HepG2 (cell line): ENCODE measurements around the gene ZDHHC15. TPM values are rescaled to one million over a fixed set of nuclear protein-coding genes. Genes with fewer than 3 reads are reported as not detected.

Source experiments
- ATAC-seq: fragments of 200-7000 bp; cut with Tn5 transposase; 3 replicates; pipeline ENCODE4 v1.9.1; 2020; ENCODE audit warnings: mild to moderate bottlenecking, moderate library complexity
- BruUV-seq: library from RNA; stranded (reverse); fragments of 400-500 nt; replicated peaks from 2 replicates; lab custom pipeline; 2021; lab: Mats Ljungman, UMichigan
- CTCF ChIA-PET: fragments of 300-600 bp; formaldehyde crosslinking; extraction: SDS; loops from one replicate; lab custom pipeline; 2021; ENCODE audit warnings: low total read pairs, inconsistent platforms, low intra/inter-chr PET ratio; lab: Yijun Ruan, JAX
- POLR2A ChIA-PET: fragments of 350-600 bp; sonication (Branson Sonifier 250); formaldehyde crosslinking; loops from one replicate; lab custom pipeline; 2020; ENCODE audit warnings: antibody characterized with exemption, inconsistent platforms; lab: Yijun Ruan, JAX
- DNase-seq: peaks from one replicate; pipeline ENCODE4 v3.0.0-alpha.2; 2015; ENCODE audit warnings: low spot score
- FAIRE-seq: peaks from 3 replicates; lab custom pipeline; 2011; peaks lifted over from hg19 to GRCh38; lab: Jason Lieb, UNC
- H2AFZ ChIP-seq: one replicate; pipeline ENCODE4 v1.6.1; 2011; ENCODE audit warnings: low read length, inconsistent platforms
- H3K27ac ChIP-seq: fragments of 300-600 bp; 3 replicates; pipeline ENCODE4 v1.8.0; 2011; ENCODE audit warnings: mixed run types, mild to moderate bottlenecking, mixed read lengths, low read length, inconsistent platforms; ENCODE audit not compliant: insufficient read depth; ENCODE audit errors: extremely low read length
- H3K27me3 ChIP-seq, 2 experiments: fragments of 200-600 bp in 1 of 2; 2 replicates in 1 of 2; 3 replicates in 1 of 2; pipeline versions ENCODE4 v1.6.0 to v1.8.0; 2011; ENCODE audit warnings: low read length in 2 of 2, mild to moderate bottlenecking in 2 of 2, moderate library complexity in 2 of 2, inconsistent platforms in 1 of 2; ENCODE audit not compliant: insufficient read depth in 2 of 2, control insufficient read depth in 1 of 2
- H3K36me3 ChIP-seq, 2 experiments: fragments of 200-600 bp in 1 of 2; replicated peaks in 1 of 2; 2 replicates in 1 of 2; 3 replicates in 1 of 2; pipeline versions ENCODE4 v1.5.1 to v1.8.0; 2011; ENCODE audit warnings: low read length in 2 of 2, inconsistent platforms in 1 of 2; ENCODE audit not compliant: insufficient read depth in 2 of 2, control insufficient read depth in 1 of 2
- H3K4me1 ChIP-seq: 2 replicates; pipeline ENCODE4 v1.5.1; 2012; ENCODE audit warnings: low read length, inconsistent platforms; ENCODE audit not compliant: insufficient read depth
- H3K4me2 ChIP-seq: 2 replicates; pipeline ENCODE4 v1.6.0; 2011; ENCODE audit warnings: low read depth, low read length, inconsistent platforms
- H3K4me3 ChIP-seq, 3 experiments: fragments of 200-600 bp in 1 of 3; sonication (generic), shearing (Covaris generic) in 1 of 3; replicated peaks in 1 of 3; 2 replicates each; pipeline ENCODE4 v1.5.1; 2011 to 2016; ENCODE audit warnings: low read length in 3 of 3, inconsistent platforms in 2 of 3, low read depth in 2 of 3, mild to moderate bottlenecking in 2 of 3, control low read depth in 1 of 3, mixed read lengths in 1 of 3; ENCODE audit not compliant: insufficient read depth in 1 of 3
- H3K79me2 ChIP-seq: one replicate; pipeline ENCODE4 v1.6.1; 2011; ENCODE audit warnings: low read length, inconsistent platforms; ENCODE audit not compliant: insufficient read depth
- H3K9ac ChIP-seq: 2 replicates; pipeline ENCODE4 v1.6.0; 2011; ENCODE audit warnings: mild to moderate bottlenecking, low read depth, low read length, inconsistent platforms; ENCODE audit not compliant: insufficient read depth
- H3K9me3 ChIP-seq: 2 replicates; pipeline ENCODE4 v1.5.1; 2012; ENCODE audit warnings: mild to moderate bottlenecking, low read length
- H4K20me1 ChIP-seq: 2 replicates; pipeline ENCODE4 v1.6.0; 2011; ENCODE audit warnings: inconsistent platforms, mild to moderate bottlenecking, low read length, moderate library complexity; ENCODE audit not compliant: insufficient read depth
- NFATC3 ChIP-seq: sonication (generic); formaldehyde crosslinking; IDR thresholded peaks from 2 replicates; pipeline ENCODE4 v1.5.1; 2020; ENCODE audit warnings: mild to moderate bottlenecking, missing genetic modification reagents
- ZNF101 ChIP-seq: sonication (generic); formaldehyde crosslinking; IDR thresholded peaks from 2 replicates; pipeline ENCODE4 v1.4.0; 2020; ENCODE audit warnings: mild to moderate bottlenecking, low read depth, missing genetic modification reagents, borderline replicate concordance
- ZNF503 ChIP-seq: sonication (generic); formaldehyde crosslinking; IDR thresholded peaks from 2 replicates; pipeline ENCODE4 v1.4.0; 2020; ENCODE audit warnings: missing genetic modification reagents
- WGBS: methylation state at CpG from one replicate; pipeline ENCODE4 v1.1.6; 2017; ENCODE audit warnings: low lambda C conversion rate; 5-methylcytosine and 5-hydroxymethylcytosine counted together
- in situ Hi-C: cut with HindIII; loops from 2 replicates; pipeline ENCODE4 v1.10.0; 2017; ENCODE audit warnings: low pct_unique_long_range_greater_than_20kb; ENCODE audit not compliant: extremely low pct_ligation_motif_present
- intact Hi-C: fragments of 100-400 bp; cut with micrococcal nuclease; formaldehyde crosslinking; loops from one replicate; pipeline ENCODE4 v1.10.0; 2022; ENCODE audit not compliant: unreplicated experiment
- polyA plus RNA-seq, 8 experiments: library from polyadenylated mRNA; depleted of rRNA in 3 of 8; stranded (reverse) in 7 of 8; unstranded in 1 of 8; fragments of >200 nt; fragmentation: Illumina TruSeq in 4 of 8; extraction: Trizol in 4 of 8; gene quantifications; 2 replicates each; pipeline versions ENCODE4 v1.2.1 to v1.2.3, GENCODE V29; 2011 to 2016; ENCODE audit warnings: low read depth in 4 of 8, missing spikeins in 1 of 8, mixed read lengths in 1 of 8; ENCODE audit not compliant: insufficient read depth in 1 of 8
- total RNA-seq, 5 experiments: library from RNA; depleted of rRNA; stranded (reverse); fragments of >200 nt; fragmentation: Illumina TruSeq; extraction: Trizol; gene quantifications; 2 replicates each; pipeline ENCODE4 v1.2.3, GENCODE V29; 2016; ENCODE audit warnings: low read depth in 1 of 5
- TF ChIP-seq, protein P1 (sequence below): sonication (generic); formaldehyde crosslinking; IDR thresholded peaks from 2 replicates; pipeline ENCODE4 v1.8.1; 2023; ENCODE audit warnings: missing genetic modification reagents, inconsistent platforms, borderline replicate concordance

ZDHHC15 gene
- total and polyA plus RNA-seq, 2 of the 13 experiments (the other 11 are each of a cell fraction or from before 2014, with no cell fraction given), result 0.20 TPM; not detected in 1

DNA sequence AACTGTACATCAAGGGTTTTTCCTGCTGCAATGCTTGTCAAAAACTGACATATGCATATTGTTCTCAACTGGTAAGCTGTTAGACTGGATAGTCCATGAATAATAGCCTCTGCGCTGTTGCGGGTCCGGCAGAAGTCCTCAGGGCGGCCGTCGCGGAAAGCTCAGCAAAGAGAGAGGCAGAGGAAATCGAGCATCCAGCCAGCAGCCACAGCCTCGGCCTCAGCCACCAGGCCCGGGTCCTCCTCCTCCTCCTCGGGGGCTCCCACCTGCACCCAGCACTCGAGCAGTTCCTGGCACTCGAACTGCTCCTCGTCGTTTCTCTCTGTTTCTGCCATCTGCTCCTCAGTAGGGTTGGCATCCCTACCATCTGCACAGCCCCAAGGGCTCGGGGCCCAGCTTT, 195.2 kb downstream of the ZDHHC15 start:
- no peaks in the 10 kb centered on the region for H4K20me1 ChIP-seq
- no peaks in the 10 kb centered on the region for H3K4me1 ChIP-seq
- H3K9ac ChIP-seq, result no peak overlapping the region
- DNase-seq, result no peak
- WGBS, result 99% methylated on average over 11 of the region's 16 CpGs
- no peak for ATAC-seq
- FAIRE-seq, result no peak
- no peak overlapping the region for H3K4me3 ChIP-seq
- intact Hi-C loops, result loop anchor here (5.0 kb wide), 1 partner anchor 50 kb away; no protein-coding TSS in a partner anchor
- TF ChIP-seq, protein P1, sequence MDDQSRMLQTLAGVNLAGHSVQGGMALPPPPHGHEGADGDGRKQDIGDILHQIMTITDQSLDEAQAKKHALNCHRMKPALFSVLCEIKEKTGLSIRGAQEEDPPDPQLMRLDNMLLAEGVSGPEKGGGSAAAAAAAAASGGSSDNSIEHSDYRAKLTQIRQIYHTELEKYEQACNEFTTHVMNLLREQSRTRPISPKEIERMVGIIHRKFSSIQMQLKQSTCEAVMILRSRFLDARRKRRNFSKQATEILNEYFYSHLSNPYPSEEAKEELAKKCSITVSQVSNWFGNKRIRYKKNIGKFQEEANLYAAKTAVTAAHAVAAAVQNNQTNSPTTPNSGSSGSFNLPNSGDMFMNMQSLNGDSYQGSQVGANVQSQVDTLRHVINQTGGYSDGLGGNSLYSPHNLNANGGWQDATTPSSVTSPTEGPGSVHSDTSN (CRISPR knock-in tag), result no peak
- TF ChIP-seq NFATC3 (CRISPR knock-in tag), result no peak
- no peak for TF ChIP-seq ZNF503 (CRISPR knock-in tag)
- no peak for TF ChIP-seq ZNF101 (CRISPR knock-in tag)
- no peak overlapping the region for H3K27ac ChIP-seq
- H3K4me2 ChIP-seq, result no peak overlapping the region
- H3K27me3 ChIP-seq, result no peaks in the 10 kb centered on the region
- no TSS peak for BruUV-seq
- no peaks in the 10 kb centered on the region; the same call in 1 of the 2 replicates for H3K9me3 ChIP-seq
- ChIA-PET POLR2A (no interaction called here), CTCF (no interaction called here)
- H2AFZ ChIP-seq, result no peak overlapping the region
- in situ Hi-C loops, result no loop called here
- peaks cover 0 to 3% of the 10 kb centered on the region in 2 experiments; a peak in 1 of 5 replicates for H3K36me3 ChIP-seq
- no peaks in the 10 kb centered on the region for H3K79me2 ChIP-seq

Other genes with a start within 250 kb of the ZDHHC15 start
- 11.3 and 13.3 TPM in 2 replicates for gene UPRT, start 249.0 kb downstream of the ZDHHC15 start, total RNA-seq (2016; rRNA removed; fragmentation: Illumina TruSeq; extraction: Trizol)
- gene UPRT, start 249.0 kb downstream of the ZDHHC15 start, polyA plus RNA-seq (2011; rRNA removed), result 4.1 and 4.3 TPM in 2 replicates